DND-41 (cell line): ENCODE measurements around the gene STT3B.

ENCODE experiments used
- EZH2 ChIP-seq: IDR thresholded peaks from 3 replicates; pipeline ENCODE4 v1.6.1; 2012; ENCODE audit warnings: borderline replicate concordance, low read depth, mild to moderate bottlenecking, moderate library complexity, low read length, inconsistent platforms; ENCODE audit not compliant: severe bottlenecking
- TF ChIP-seq, protein P1 (sequence below): IDR thresholded peaks from 2 replicates; pipeline ENCODE4 v1.5.1; 2012; ENCODE audit warnings: borderline replicate concordance, low read length, moderate library complexity, mild to moderate bottlenecking; ENCODE audit not compliant: poor library complexity, severe bottlenecking; ENCODE audit errors: extremely low read depth

DNA sequence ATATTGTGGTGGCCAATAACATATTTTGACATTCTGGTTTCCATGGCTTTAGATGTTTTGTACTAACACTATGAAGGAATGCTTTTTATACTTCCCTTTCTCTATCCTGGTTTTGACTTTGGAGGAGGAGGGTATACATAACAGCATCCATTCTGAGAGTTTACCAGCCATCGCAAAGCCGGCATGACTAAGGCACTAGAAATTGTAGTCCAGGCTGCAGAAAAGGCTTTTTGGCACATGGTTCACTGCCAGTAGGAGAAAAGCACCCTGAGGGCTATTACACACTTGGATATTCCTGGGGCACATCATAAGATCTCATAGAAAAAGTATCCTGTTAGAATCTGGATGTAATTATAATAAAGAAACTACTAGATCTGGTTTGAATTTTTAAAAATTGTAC is 101.8 kb downstream of the STT3B start:
- TF ChIP-seq, protein P1, sequence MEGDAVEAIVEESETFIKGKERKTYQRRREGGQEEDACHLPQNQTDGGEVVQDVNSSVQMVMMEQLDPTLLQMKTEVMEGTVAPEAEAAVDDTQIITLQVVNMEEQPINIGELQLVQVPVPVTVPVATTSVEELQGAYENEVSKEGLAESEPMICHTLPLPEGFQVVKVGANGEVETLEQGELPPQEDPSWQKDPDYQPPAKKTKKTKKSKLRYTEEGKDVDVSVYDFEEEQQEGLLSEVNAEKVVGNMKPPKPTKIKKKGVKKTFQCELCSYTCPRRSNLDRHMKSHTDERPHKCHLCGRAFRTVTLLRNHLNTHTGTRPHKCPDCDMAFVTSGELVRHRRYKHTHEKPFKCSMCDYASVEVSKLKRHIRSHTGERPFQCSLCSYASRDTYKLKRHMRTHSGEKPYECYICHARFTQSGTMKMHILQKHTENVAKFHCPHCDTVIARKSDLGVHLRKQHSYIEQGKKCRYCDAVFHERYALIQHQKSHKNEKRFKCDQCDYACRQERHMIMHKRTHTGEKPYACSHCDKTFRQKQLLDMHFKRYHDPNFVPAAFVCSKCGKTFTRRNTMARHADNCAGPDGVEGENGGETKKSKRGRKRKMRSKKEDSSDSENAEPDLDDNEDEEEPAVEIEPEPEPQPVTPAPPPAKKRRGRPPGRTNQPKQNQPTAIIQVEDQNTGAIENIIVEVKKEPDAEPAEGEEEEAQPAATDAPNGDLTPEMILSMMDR: no peak
- no peak for TF ChIP-seq EZH2
